T-helper 2 cell treated with Interferon-gamma antibody and Interleukin-4, amounts not matched to agents 100 ng/mL and 5 ng/mL, for 36 hours (primary cell): Measurements from ENCODE around the gene ZNF174. TPM values are rescaled to one million over a fixed set of nuclear protein-coding genes. Genes with fewer than 3 reads are reported as not detected.

Experiments used
- intact Hi-C: fragments of 100-400 bp; cut with micrococcal nuclease; formaldehyde crosslinking; loops from one replicate; pipeline ENCODE4 v1.15.1; 2023
- total RNA-seq: library from RNA; stranded (reverse); gene quantifications from 2 replicates; pipeline ENCODE4 v1.2.3, GENCODE V29; 2022

ZNF174 gene
- total RNA-seq, 1 donor from 2014 or later: 11.3 TPM

DNA sequence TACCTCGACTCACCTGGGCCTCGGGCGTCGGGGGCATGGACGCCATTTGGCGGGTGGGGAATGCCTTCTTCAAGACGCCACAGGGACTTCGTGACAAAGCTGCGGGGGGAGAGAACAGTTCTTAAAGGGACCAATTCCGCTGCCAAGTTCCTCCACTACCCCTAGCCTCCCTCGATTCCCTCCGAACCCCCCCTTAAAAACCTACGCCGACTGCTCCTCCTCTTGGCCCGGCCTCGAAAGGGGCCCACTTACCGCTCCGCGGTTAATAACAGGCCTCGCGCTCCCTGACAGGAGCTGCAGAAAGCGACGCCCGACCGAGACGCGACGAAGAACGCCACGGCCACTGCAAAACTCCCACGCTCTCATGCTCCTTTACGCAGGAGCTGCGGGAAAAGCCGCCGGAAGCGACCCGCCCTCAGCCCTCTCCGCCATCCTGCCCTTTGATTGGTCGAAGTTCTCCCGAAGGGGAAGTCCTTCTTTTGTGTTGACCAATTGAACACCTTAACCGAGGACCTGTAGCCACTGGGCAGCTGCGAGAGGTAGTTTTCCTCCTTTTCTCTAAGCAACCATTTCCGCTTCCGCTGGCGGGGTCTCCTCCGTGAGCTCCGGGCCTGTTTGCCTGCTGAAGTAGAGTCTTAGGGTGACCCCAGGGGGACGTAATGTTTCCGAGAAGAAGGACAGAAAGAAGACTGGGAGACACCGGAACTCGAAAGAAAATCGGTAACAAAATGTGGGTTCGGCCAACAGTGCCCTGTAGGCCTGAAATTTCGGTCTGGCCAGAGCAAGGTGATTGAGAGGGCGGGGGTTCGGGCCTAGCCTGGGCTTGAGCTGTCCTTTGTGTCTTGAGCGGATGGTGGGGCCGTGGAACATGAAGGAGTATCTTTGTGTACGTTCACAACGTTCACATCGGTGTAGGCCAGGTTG, 42.4 kb downstream of the ZNF174 start, which contains the start of the genes NAA60 and ZNF597:
NAA60 (plus strand) TSS at position 573 of the 924 bp plus-strand sequence. CDS start 32,548 bp downstream, outside the sequence.
ZNF597 (minus strand) TSS at position 397 of the 924 bp plus-strand sequence; CDS start at position 46, 351 bp downstream.
- intact Hi-C loops: loop anchor here (1.0 to 5.0 kb wide), 3 partner anchors 14 to 161 kb away; partner anchors contain the start of genes ZNF174, ZNF263 and ZSCAN32

DNA sequence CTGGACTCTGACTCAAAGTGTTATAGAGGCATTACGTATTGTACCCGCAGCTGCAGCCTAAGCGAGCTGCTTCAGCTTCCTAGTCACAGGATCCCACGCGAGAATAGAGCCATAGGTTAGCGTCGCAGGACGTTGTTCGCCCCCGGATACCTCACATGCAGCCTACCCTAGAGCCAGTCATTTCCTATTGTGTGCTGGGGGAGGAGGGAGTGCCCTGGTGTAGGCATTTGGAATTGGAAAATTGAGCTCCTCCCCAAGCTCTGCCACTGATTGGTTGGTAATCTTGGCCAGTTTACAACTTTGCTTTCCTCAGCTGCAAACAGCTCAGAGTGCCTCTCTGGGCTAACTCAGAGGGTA, 43.0 kb downstream of the ZNF174 start:
- intact Hi-C loops: loop anchor here (5.0 kb wide), 1 partner anchor 162 kb away; the partner anchor contains the start of gene ZNF263

DNA sequence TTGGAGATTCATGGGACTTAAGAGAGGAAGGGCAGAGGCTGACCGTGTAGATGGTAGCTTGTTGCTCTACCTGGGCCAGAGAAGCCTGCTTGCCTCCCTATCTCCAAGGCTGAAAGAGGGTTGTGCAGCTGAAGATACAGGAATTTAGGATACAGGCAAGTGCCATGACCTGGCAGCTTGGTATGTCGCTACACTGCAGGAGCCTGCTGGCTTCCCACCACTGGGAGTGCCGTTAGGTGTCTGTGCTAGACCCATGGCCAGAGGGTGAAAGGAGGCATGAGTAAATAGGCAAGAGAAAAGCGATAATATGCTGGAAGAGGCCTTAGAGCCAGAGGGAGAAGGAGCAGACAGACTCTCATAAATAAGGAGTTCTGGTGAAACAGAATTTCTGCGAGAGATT, 53.1 kb downstream of the ZNF174 start:
- intact Hi-C loops: no loop called here

DNA sequence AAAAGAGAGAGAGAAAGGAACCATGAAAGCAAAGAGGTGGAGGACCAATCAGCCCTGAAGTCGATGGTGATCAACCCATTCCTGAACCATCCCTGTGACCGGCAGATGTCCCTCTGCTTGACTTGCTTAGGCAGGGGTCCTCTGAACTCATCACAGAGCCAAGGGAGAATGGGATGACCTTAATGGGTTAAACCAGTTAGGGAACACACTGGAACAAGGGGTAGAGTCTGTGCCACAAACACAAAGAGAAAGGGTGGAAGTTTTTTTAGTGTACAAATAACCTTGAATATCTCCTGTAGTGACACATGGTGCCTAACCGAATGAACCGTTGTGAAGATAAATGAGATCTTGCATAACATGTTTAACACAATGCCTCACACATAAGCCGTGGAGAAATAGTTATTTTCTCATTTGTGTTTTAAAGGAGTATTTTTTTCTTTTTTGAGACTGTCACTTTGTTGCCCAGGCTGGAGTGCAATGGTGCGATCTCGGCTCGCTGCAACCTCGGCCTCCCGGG, 53.7 kb downstream of the ZNF174 start:
- intact Hi-C loops: loop anchor here (5.0 kb wide), 3 partner anchors 147 to 192 kb away; partner anchors contain the start of genes TIGD7, ZNF263 and ZNF75A

DNA sequence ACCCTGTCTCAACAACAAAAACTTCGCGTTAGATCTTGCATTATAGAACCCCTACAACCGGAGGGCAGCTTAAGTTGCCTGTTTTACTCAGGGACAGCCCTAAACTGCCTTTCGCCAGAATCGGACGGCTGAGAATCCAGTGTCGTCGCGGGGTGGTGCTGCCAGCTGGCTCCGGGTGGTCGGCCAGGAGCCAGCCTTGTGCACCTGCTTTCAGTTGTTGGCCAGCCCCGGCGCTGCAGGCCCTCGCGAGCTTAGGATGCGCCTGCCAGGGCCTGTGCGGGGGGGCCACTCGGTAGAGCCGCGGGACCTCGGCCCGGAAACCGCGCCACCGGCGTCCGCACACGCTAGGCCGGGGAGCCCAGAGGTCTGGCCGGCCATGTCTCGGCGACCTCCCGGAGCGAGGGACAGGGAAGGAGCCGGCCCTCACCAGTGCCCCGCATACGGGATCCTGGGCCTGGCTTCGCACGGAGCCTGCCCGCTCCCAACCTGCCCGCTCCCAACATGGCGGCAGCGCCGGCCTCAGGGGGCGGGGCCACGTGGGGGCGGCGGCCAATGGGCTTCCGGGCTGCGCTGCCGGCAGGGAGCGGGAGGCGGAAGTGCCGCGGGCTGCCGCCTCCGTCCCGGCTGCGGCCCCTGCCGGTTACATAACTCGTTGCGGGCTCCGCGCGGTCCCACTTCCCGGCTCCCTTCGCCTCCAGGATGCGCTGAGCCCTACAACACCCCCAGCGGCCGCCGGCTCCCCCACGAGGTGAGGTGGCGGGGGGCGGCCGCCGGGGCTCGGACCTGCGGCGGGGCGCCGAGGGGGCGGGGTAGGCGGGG, 56.6 kb downstream of the ZNF174 start:
- intact Hi-C loops: loop anchor here (1.0 to 5.0 kb wide), 6 partner anchors 14 to 195 kb away; partner anchors contain the start of genes CLUAP1, NAA60, TIGD7 and ZNF263

DNA sequence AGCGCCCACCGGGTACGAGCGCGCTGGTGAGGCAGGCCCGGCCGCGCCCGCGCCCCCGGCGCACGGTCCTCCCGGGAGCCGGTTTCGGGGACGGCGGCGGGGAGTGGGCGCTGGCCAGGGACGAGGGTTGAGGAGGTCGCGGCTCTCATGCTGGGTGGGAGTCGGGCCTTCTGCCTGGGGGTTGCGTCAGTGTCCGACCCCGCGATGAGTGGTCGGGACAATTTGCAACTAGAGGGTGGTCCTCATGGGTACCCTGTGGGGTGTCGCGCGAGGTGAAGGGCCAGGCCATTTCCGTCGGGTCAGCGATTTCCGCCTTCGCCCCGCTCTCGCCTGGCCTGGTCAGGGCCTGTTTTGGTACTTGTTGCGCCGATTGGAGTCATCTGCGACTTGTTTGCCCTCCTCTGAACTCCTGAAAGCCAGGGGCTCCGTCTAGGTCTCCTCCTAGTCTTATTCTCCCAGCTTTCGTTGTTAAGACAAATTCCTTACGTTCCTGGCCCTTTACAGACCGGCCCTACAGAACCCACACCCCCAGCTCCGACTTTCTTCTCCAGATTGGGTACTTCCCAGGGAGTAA, 57.4 kb downstream of the ZNF174 start:
- intact Hi-C loops: loop anchor here (2.0 to 5.0 kb wide), 4 partner anchors 42 to 196 kb away; partner anchors contain the start of genes CLUAP1, TIGD7, ZNF263 and ZNF75A

DNA sequence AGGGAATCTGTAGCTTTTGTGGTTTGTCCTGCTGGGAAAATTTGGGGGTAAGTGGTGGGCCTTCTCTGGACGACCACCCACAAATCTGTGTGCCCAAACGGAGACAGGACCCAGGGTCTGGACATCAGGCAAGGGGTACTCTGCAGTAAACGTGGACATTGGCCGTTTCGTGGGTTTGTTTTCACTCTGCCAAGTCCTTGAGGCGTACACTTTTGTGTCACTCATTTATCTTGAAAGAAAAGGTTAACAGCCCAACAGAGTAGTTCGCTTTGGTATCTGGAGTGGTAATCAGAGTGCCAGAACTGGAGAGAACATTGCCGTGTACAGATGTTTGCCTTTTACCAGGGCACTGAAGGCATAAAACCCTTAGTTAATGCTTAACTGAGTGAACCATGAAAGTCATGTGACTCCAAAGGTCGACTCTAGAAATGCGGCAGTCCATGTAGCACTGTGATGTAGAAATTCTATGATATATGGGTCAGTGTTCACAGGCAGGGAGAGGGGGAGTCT, 57.9 kb downstream of the ZNF174 start:
- intact Hi-C loops: loop anchor here (2.0 to 5.0 kb wide), 4 partner anchors 42 to 197 kb away; partner anchors contain the start of genes CLUAP1, TIGD7, ZNF263 and ZNF75A

Other genes with a start within 250 kb of the ZNF174 start
- not detected in 2 replicates for gene OR1F1, start 213.0 kb upstream of the ZNF174 start, total RNA-seq
- 14.4 and 16.5 TPM in 2 replicates for gene ZNF200, start 166.1 kb upstream of the ZNF174 start, total RNA-seq
- 0.09 and 0.25 TPM in 2 replicates for gene MEFV, start 144.6 kb upstream of the ZNF174 start, total RNA-seq
- 26.0 and 27.4 TPM in 2 replicates for gene ZNF263, start 117.7 kb upstream of the ZNF174 start, total RNA-seq
- 3.5 and 4.1 TPM in 2 replicates for gene TIGD7, start 95.8 kb upstream of the ZNF174 start, total RNA-seq
- gene ZNF75A, start 95.7 kb upstream of the ZNF174 start, total RNA-seq: 43.2 and 51.2 TPM in 2 replicates
- gene OR2C1, start 45.3 kb upstream of the ZNF174 start, total RNA-seq: not detected in 2 replicates
- gene ZSCAN32, start 211 bp upstream of the ZNF174 start, total RNA-seq: 19.8 and 19.9 TPM in 2 replicates
- 2.2 and 2.4 TPM in 2 replicates for gene ZNF597, start 42.3 kb downstream of the ZNF174 start, total RNA-seq
- 43.8 and 54.0 TPM in 2 replicates for gene NAA60, start 42.5 kb downstream of the ZNF174 start, total RNA-seq
- gene C16orf90, start 94.3 kb downstream of the ZNF174 start, total RNA-seq: not detected in 2 replicates
- gene CLUAP1, start 99.8 kb downstream of the ZNF174 start, total RNA-seq: 25.0 and 26.2 TPM in 2 replicates
- 89.9 and 95.4 TPM in 2 replicates for gene NLRC3, start 176.2 kb downstream of the ZNF174 start, total RNA-seq
- gene SLX4, start 210.4 kb downstream of the ZNF174 start, total RNA-seq: 12.4 and 13.9 TPM in 2 replicates